Progenitor cell of endocrine pancreas (in vitro differentiated cells): ENCODE measurements around the gene PEX14. TPM values are rescaled to one million over a fixed set of nuclear protein-coding genes. Genes with fewer than 3 reads are reported as not detected.
A peak's percentile ranks its signal among the peaks of the same experiment; 100 is the strongest.

Experiments
- DNase-seq: peaks from one replicate; pipeline ENCODE4 v3.0.0; 2021; ENCODE audit warnings: low spot score; ENCODE audit not compliant: unreplicated experiment
- H3K27ac Mint-ChIP-seq: 2 replicates; pipeline ENCODE4 v1.8.0; 2021; ENCODE audit warnings: mild to moderate bottlenecking, moderate library complexity, mixed read lengths
- H3K27me3 Mint-ChIP-seq: 2 replicates; pipeline ENCODE4 v1.8.0; 2021; ENCODE audit warnings: mixed read lengths
- H3K36me3 Mint-ChIP-seq: 2 replicates; pipeline ENCODE4 v1.8.0; 2022; ENCODE audit warnings: mixed read lengths; ENCODE audit not compliant: insufficient read depth
- H3K4me1 Mint-ChIP-seq: 2 replicates; pipeline ENCODE4 v1.8.0; 2021; ENCODE audit warnings: low read depth, mixed read lengths
- H3K4me3 Mint-ChIP-seq: 2 replicates; pipeline ENCODE4 v1.8.0; 2021; ENCODE audit warnings: low read depth, mild to moderate bottlenecking, moderate library complexity, mixed read lengths
- H3K9me3 Mint-ChIP-seq: 2 replicates; pipeline ENCODE4 v1.8.0; 2021; ENCODE audit warnings: low read depth, mixed read lengths
- CTCF ChIP-seq: fragments of 200-600 bp; sonication (generic); IDR thresholded peaks from one replicate; pipeline ENCODE4 v1.5.0; 2021; ENCODE audit warnings: antibody characterized with exemption, mild to moderate bottlenecking; ENCODE audit not compliant: unreplicated experiment
- total RNA-seq: library from RNA; stranded (reverse); gene quantifications from 2 replicates; pipeline ENCODE4 v1.2.1, GENCODE V29; 2021

PEX14 gene
- total RNA-seq, 1 donor from 2014 or later: 27.8 TPM

- DNase-seq: no peak
- Mint-ChIP-seq H3K36me3 (peaks cover 2% of the 10 kb centered on the region), H3K4me1 (peaks cover 47% of the 10 kb centered on the region), H3K27ac (no peak overlapping the region), H3K9me3 (no peaks in the 10 kb centered on the region), H3K4me3 (no peak overlapping the region), H3K27me3 (peaks cover 13% of the 10 kb centered on the region)
- peak; percentile 15 for TF ChIP-seq CTCF
Observed at GRCh38 chr1:10536133-10536770, 61.5 kb downstream of the PEX14 start.

GRCh38 chr1:10537082-10537766 lies 62.5 kb downstream of the PEX14 start:
- peaks cover 8% of the 10 kb centered on the region for H3K27me3 Mint-ChIP-seq
- H3K4me1 Mint-ChIP-seq: peaks cover 44% of the 10 kb centered on the region
- H3K27ac Mint-ChIP-seq: peak overlapping the region; percentile 75
- no peak for DNase-seq
- H3K4me3 Mint-ChIP-seq: peak overlapping the region; percentile 20
- peaks cover 4% of the 10 kb centered on the region for H3K36me3 Mint-ChIP-seq
- no peak for TF ChIP-seq CTCF
- no peaks in the 10 kb centered on the region for H3K9me3 Mint-ChIP-seq

GRCh38 chr1:10538646-10539355 lies 64.1 kb downstream of the PEX14 start:
- Mint-ChIP-seq H3K4me1 (peaks cover 44% of the 10 kb centered on the region), H3K27ac (no peak overlapping the region)
- DNase-seq: no peak

GRCh38 chr1:10539411-10540043 lies 64.8 kb downstream of the PEX14 start:
- no peak for DNase-seq
- H3K4me1 Mint-ChIP-seq: peaks cover 43% of the 10 kb centered on the region
- H3K9me3 Mint-ChIP-seq: no peaks in the 10 kb centered on the region

More at GRCh38 chr1:10538646-10539355, 64.1 kb downstream of the PEX14 start:
- TF ChIP-seq CTCF: no peak
- Mint-ChIP-seq H3K9me3 (no peaks in the 10 kb centered on the region), H3K4me3 (no peak overlapping the region), H3K27me3 (peaks cover 2% of the 10 kb centered on the region), H3K36me3 (peaks cover 5% of the 10 kb centered on the region)

More at GRCh38 chr1:10539411-10540043, 64.8 kb downstream of the PEX14 start:
- no peak for TF ChIP-seq CTCF
- Mint-ChIP-seq H3K27ac (peak overlapping the region; percentile 13), H3K4me3 (no peak overlapping the region), H3K36me3 (peaks cover 5% of the 10 kb centered on the region), H3K27me3 (peaks cover under 1% of the 10 kb centered on the region)
